HEK293 (cell line): ENCODE results near the gene PFN3.

Experiments used
- CTCF ChIA-PET: fragments of 350-600 bp; formaldehyde crosslinking; extraction: SDS; loops from one replicate; lab custom pipeline; 2021; ENCODE audit warnings: antibody characterized with exemption; lab: Yijun Ruan, JAX
- POLR2A ChIA-PET: fragments of 300-600 bp; formaldehyde crosslinking; extraction: SDS; loops from one replicate; lab custom pipeline; 2020; ENCODE audit warnings: antibody characterized with exemption, inconsistent platforms; lab: Yijun Ruan, JAX
- H3K27ac ChIP-seq: fragments of 200-500 bp; sonication (Bioruptor generic); 2 replicates; pipeline ENCODE4 v1.5.1; 2014; ENCODE audit warnings: low read depth, low read length, control low read depth, inconsistent platforms; ENCODE audit errors: extremely low read depth
- H3K36me3 ChIP-seq, 2 experiments: fragments of 200-500 bp in 1 of 2; sonication (Bioruptor generic) in 1 of 2; 1 replicate in 1 of 2; 2 replicates in 1 of 2; pipeline ENCODE4 v1.5.1; 2014 to 2017; ENCODE audit warnings: inconsistent platforms in 2 of 2, low read length in 2 of 2; ENCODE audit not compliant: control insufficient read depth in 2 of 2, insufficient read depth in 1 of 2
- H3K4me1 ChIP-seq: fragments of 200-500 bp; sonication (Bioruptor generic); 2 replicates; pipeline ENCODE4 v1.5.1; 2014; ENCODE audit warnings: mild to moderate bottlenecking, low read length, inconsistent platforms; ENCODE audit not compliant: control insufficient read depth, insufficient read depth
- H3K4me3 ChIP-seq: 2 replicates; pipeline ENCODE4 v1.5.1; 2011; ENCODE audit warnings: low read depth, mild to moderate bottlenecking, control low read depth, low read length, moderate library complexity
- H3K9me3 ChIP-seq: fragments of 200-500 bp; sonication (Bioruptor generic); 2 replicates; pipeline ENCODE4 v1.5.1; 2014; ENCODE audit warnings: low read depth, low read length, inconsistent platforms; ENCODE audit not compliant: control insufficient read depth, insufficient read depth
- ZNF169 ChIP-seq: fragments of 450-650 bp; formaldehyde crosslinking; IDR thresholded peaks from 2 replicates; pipeline ENCODE4 v1.5.1; 2016; ENCODE audit warnings: missing biosample characterization, missing genetic modification characterization
- ZNF174 ChIP-seq: fragments of 450-650 bp; formaldehyde crosslinking; IDR thresholded peaks from 2 replicates; pipeline ENCODE4 v1.5.0; 2017; ENCODE audit warnings: missing biosample characterization, mild to moderate bottlenecking, missing genetic modification characterization
- ZNF302 ChIP-seq: fragments of 450-650 bp; formaldehyde crosslinking; IDR thresholded peaks from 2 replicates; pipeline ENCODE4 v1.5.1; 2016; ENCODE audit warnings: missing biosample characterization, missing genetic modification characterization, low read depth
- ZNF626 ChIP-seq: fragments of 450-650 bp; sonication (Bioruptor Pico); formaldehyde crosslinking; IDR thresholded peaks from 2 replicates; pipeline ENCODE4 v1.5.1; 2018; ENCODE audit warnings: missing biosample characterization, missing genetic modification characterization, inconsistent platforms
- ZSCAN16 ChIP-seq: fragments of 450-650 bp; formaldehyde crosslinking; IDR thresholded peaks from 2 replicates; pipeline ENCODE4 v1.5.1; 2016; ENCODE audit warnings: missing biosample characterization, missing genetic modification characterization
- TF ChIP-seq, protein P1 (sequence below): IDR thresholded peaks from 2 replicates; pipeline ENCODE4 v1.6.1; 2011; ENCODE audit warnings: mild to moderate bottlenecking, low read depth, low read length, borderline replicate concordance

Gene PFN3

DNA sequence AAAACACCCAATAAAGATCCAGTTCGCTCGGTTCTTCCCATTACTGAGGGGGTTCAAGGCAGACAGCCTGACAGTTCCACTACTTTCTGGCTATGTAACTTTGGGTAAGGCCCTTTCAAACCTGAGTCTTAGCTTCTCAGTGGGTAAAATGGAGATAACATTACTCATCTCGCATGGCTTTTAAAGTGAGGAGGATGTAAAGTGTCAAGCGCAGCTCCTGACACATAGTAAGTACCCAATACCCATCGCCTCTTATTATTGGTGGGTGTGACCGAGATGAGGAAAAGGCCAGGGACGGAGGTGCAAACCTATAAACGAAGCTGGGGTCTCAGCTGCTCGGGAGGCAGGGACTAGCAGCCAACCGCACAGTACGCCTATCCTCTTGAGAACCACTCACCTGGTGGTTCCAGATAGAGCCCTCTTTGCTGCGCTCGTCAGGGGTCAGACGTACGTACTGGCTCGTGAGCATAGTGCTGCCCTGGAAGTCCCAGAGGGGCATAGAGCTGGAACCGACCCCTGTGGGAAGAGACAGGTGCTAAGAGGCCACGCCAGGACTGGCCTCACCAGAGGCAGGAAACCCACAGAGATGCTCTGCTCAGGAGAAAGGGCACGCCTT is 49.6 kb downstream of the PFN3 start:
- Histone ChIP-seq H3K36me3 (peaks cover 0 to 23% of the 10 kb centered on the region in 2 experiments; a peak in 2 of 3 replicates), H3K9me3 (no peaks in the 10 kb centered on the region), H3K27ac (peak overlapping the region; percentile 92), H3K4me1 (peaks cover 20% of the 10 kb centered on the region; the same call in 1 of the 2 replicates), H3K4me3 (peak overlapping the region; percentile 61)
- CTCF ChIA-PET = interaction anchor here (0.7 to 3.2 kb wide), 11 partner anchors 9 to 151 kb away, joined by 3 to 26 read pairs (median 5); no protein-coding TSS in a partner anchor
- POLR2A ChIA-PET = interaction anchor here (0.9 to 3.0 kb wide), 11 partner anchors 10 to 146 kb away, joined by 4 to 26 read pairs (median 8); partner anchors contain the start of genes GRK6, MXD3 and PDLIM7
- TF ChIP-seq ZNF302 (tag by site-specific recombination) (no peak), ZNF169 (tag by site-specific recombination) (no peak), ZNF174 (tag by site-specific recombination) (no peak), ZSCAN16 (tag by site-specific recombination) (no peak), ZNF626 (tag by site-specific recombination) (no peak)
- TF ChIP-seq, protein P1, sequence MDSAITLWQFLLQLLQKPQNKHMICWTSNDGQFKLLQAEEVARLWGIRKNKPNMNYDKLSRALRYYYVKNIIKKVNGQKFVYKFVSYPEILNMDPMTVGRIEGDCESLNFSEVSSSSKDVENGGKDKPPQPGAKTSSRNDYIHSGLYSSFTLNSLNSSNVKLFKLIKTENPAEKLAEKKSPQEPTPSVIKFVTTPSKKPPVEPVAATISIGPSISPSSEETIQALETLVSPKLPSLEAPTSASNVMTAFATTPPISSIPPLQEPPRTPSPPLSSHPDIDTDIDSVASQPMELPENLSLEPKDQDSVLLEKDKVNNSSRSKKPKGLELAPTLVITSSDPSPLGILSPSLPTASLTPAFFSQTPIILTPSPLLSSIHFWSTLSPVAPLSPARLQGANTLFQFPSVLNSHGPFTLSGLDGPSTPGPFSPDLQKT = no peak
